GM12878 (cell line): ENCODE data around the gene IPO11.

Source experiments
- ATF7 ChIP-seq: fragments of 450-650 bp; IDR thresholded peaks from 2 replicates; pipeline ENCODE4 v1.6.1; 2016; ENCODE audit warnings: low read depth, mild to moderate bottlenecking
- BACH1 ChIP-seq: fragments of 450-650 bp; IDR thresholded peaks from 2 replicates; pipeline ENCODE4 v1.6.1; 2017; ENCODE audit warnings: mild to moderate bottlenecking, borderline replicate concordance
- CHD2 ChIP-seq: IDR thresholded peaks from 2 replicates; pipeline ENCODE4 v1.6.1; 2011; ENCODE audit warnings: low read depth, low read length, improper control_type of control experiment, borderline replicate concordance
- CTCF ChIP-seq, 3 experiments: IDR thresholded peaks in 2 of 3; conservative IDR thresholded peaks in 1 of 3; 2 replicates each; pipeline ENCODE4 v1.5.1; 2011; ENCODE audit warnings: low read depth in 3 of 3, low read length in 3 of 3, mild to moderate bottlenecking in 3 of 3, control low read depth in 2 of 3, moderate library complexity in 2 of 3, inconsistent platforms in 1 of 3, mixed read lengths in 1 of 3; ENCODE audit not compliant: control insufficient read depth in 2 of 3, insufficient read depth in 1 of 3; ENCODE audit errors: extremely low read depth in 1 of 3
- EP300 ChIP-seq, 2 experiments: fragments of 150-350 bp in 1 of 2; IDR thresholded peaks; 2 replicates each; pipeline ENCODE4 v1.6.1; 2011 to 2012; ENCODE audit warnings: low read depth in 2 of 2, low read length in 2 of 2, borderline replicate concordance in 1 of 2, improper control_type of control experiment in 1 of 2, inconsistent platforms in 1 of 2; ENCODE audit not compliant: control insufficient read depth in 1 of 2
- NR2F1 ChIP-seq: fragments of 450-650 bp; conservative IDR thresholded peaks from 2 replicates; pipeline ENCODE4 v1.6.1; 2017; ENCODE audit warnings: mild to moderate bottlenecking
- POLR2AphosphoS2 ChIP-seq: IDR thresholded peaks from 2 replicates; pipeline ENCODE4 v1.6.1; 2011; ENCODE audit warnings: low read depth, mild to moderate bottlenecking, low read length, improper control_type of control experiment, moderate library complexity
- REST ChIP-seq: IDR thresholded peaks from 2 replicates; pipeline ENCODE4 v1.6.1; 2012; ENCODE audit warnings: mild to moderate bottlenecking, low read depth, low read length
- SIN3A ChIP-seq: IDR thresholded peaks from 2 replicates; pipeline ENCODE4 v1.6.1; 2012; ENCODE audit warnings: low read depth, low read length, improper control_type of control experiment
- SMC3 ChIP-seq: IDR thresholded peaks from 2 replicates; pipeline ENCODE4 v1.6.1; 2011; ENCODE audit warnings: low read length, improper control_type of control experiment, borderline replicate concordance
- SREBF2 ChIP-seq: IDR thresholded peaks from 2 replicates; pipeline ENCODE4 v1.6.1; 2012; ENCODE audit warnings: mild to moderate bottlenecking, low read length
- WRNIP1 ChIP-seq: IDR thresholded peaks from 2 replicates; pipeline ENCODE4 v1.6.1; 2011; ENCODE audit warnings: low read depth, low read length, improper control_type of control experiment, borderline replicate concordance

- TF ChIP-seq REST (no peak), EP300 (IDR thresholded peaks at IDR 0.05; ENCODE audit: borderline replicate concordance in 1 of 2, control insufficient read depth in 1 of 2, low read depth in 2 of 2, low read length in 2 of 2) (no peak), CTCF (IDR thresholded peaks at IDR 0.05 in 2 of 3, conservative IDR thresholded peaks at IDR 0.05 in 1 of 3; ENCODE audit: control insufficient read depth in 2 of 3, extremely low read depth in 1 of 3, insufficient read depth in 1 of 3, low read depth in 3 of 3, low read length in 3 of 3) (no peak), POLR2AphosphoS2 (no peak), ATF7 (no peak), SIN3A (no peak), BACH1 (no peak), SREBF2 (no peak), SMC3 (no peak), CHD2 (no peak), NR2F1 (no peak), WRNIP1 (no peak)
These were observed 65.2 kb downstream of the IPO11 start for GRCh38 chr5:62477801-62478200.
